ENCODE measurements around the gene CAMK4. TPM values are rescaled to one million over a fixed set of nuclear protein-coding genes. Genes with fewer than 3 reads are reported as not detected.

The CAMK4 gene
- total RNA-seq, 4 donors from 2014 or later = 0.45 to 2.5 (median 1.4) TPM

DNA sequence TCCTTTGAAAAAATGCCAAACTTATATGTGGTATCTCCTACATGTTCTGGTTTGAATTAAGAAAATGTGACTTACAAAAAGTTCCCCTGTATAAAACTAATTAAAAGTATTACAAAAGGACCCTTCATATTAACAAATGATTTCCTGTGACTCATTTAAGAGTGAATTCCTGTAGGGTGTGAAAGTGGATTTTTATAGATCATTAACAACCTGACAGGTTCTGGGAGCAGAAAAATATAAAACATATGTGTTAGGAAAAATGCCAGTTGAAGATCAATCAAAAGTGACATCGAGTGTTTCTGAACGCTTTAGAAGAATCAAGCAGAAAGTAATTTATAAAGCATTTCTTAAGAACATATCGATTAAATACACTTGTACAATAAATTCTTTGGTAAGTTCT, 35.5 kb downstream of the CAMK4 start:
- WGBS, 2 donors = 90 to 91% methylated on average over 3 of the region's 3 CpGs
- intact Hi-C loops (cut with DNase I) = no loop called here
- Histone ChIP-seq H3K4me1 (no peaks in the 10 kb centered on the region), H3K9me3 (no peaks in the 10 kb centered on the region), H3K36me3 (no peaks in the 10 kb centered on the region), H3K27me3 (no peaks in the 10 kb centered on the region), H3K4me3 (replicated peaks in 1 of 3) (no peak overlapping the region), H3K27ac (no peak overlapping the region)
- DNase-seq = no peak
- TF ChIP-seq, protein P1, sequence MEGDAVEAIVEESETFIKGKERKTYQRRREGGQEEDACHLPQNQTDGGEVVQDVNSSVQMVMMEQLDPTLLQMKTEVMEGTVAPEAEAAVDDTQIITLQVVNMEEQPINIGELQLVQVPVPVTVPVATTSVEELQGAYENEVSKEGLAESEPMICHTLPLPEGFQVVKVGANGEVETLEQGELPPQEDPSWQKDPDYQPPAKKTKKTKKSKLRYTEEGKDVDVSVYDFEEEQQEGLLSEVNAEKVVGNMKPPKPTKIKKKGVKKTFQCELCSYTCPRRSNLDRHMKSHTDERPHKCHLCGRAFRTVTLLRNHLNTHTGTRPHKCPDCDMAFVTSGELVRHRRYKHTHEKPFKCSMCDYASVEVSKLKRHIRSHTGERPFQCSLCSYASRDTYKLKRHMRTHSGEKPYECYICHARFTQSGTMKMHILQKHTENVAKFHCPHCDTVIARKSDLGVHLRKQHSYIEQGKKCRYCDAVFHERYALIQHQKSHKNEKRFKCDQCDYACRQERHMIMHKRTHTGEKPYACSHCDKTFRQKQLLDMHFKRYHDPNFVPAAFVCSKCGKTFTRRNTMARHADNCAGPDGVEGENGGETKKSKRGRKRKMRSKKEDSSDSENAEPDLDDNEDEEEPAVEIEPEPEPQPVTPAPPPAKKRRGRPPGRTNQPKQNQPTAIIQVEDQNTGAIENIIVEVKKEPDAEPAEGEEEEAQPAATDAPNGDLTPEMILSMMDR (IDR thresholded peaks at IDR 0.05) = no peak

DNA sequence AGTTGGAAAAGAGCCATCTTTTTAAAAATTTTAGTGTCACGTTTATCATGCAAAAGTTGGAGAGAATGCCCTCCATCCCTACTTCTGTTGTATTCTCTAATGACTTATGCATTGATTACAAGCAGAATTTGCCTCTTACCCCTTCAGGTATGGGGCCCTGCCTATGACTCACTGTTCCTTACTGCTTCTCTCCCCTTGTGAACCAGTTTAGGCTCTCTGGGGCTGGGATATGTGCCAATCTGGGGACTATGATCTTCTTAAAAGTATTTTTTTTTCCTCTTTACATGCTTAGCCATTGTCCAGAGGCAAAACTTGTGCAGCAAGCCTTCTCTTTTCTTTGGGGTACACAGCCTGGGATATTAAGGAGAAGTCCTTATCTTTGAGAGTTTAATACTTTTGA, 37.4 kb downstream of the CAMK4 start:
- Histone ChIP-seq H3K36me3 (no peaks in the 10 kb centered on the region), H3K4me3 (replicated peaks in 1 of 3) (no peak overlapping the region), H3K27ac (no peak overlapping the region), H3K27me3 (no peaks in the 10 kb centered on the region), H3K4me1 (no peaks in the 10 kb centered on the region), H3K9me3 (no peaks in the 10 kb centered on the region)
- no peak for DNase-seq
- intact Hi-C loops (cut with DNase I) = no loop called here
- TF ChIP-seq POLR2A (IDR thresholded peaks at IDR 0.05) = no peak
- TF ChIP-seq, protein P1 (IDR thresholded peaks at IDR 0.05) = no peak
- WGBS, 2 donors = 67 to 78% methylated on average over 1 of the region's 1 CpG

DNA sequence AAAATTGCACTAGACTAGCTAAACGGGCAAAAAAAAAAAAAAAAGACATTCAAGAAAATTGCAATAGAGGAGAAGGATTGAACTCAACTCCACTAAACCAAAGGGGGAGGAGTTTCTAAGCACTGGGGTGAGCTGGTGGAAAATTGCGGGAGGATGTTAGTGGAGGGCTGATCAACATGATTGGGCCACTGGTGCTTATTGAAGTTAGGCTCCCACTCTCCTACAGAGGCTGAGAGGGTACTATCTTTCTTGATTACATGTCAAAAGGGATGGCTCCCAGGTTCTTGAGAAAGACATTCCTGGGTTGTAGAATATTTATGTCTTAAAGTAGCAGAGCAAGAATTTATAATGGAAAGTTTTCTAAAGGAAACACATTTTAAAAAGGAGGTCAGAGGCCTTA, 38.0 kb downstream of the CAMK4 start:
- intact Hi-C loops (cut with DNase I) = no loop called here
- Histone ChIP-seq H3K27ac (no peak overlapping the region), H3K4me1 (no peaks in the 10 kb centered on the region), H3K36me3 (no peaks in the 10 kb centered on the region), H3K4me3 (replicated peaks in 1 of 3) (no peak overlapping the region), H3K9me3 (no peaks in the 10 kb centered on the region), H3K27me3 (no peaks in the 10 kb centered on the region)
- WGBS, 2 donors = 51 to 65% methylated on average over 2 of the region's 2 CpGs
- TF ChIP-seq, protein P1 (IDR thresholded peaks at IDR 0.05) = no peak
- TF ChIP-seq POLR2A (IDR thresholded peaks at IDR 0.05) = no peak
- no peak for DNase-seq

DNA sequence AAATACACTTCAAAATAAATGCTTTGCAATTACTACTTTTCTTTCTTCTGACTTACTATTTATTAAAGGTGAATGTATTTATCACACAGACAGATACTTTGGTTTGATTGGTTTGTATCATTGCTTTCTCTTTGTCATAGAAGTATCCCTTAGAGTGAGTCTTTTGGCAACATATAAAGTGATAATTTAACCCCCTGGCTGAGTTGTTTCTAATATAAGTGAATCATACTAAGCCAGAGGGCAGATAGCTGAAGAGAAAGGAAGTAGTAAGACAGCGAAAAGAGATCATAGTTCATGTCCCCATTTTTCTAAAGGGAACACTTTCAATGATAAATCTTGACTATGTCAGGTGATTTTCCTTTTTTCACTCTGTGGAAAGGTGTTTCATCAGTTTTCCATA, 38.6 kb downstream of the CAMK4 start:
- DNase-seq = no peak
- TF ChIP-seq, protein P1 (IDR thresholded peaks at IDR 0.05) = no peak
- TF ChIP-seq POLR2A (IDR thresholded peaks at IDR 0.05) = no peak
- 91 to 94% methylated on average over 1 of the region's 1 CpG for WGBS, 2 donors
- Histone ChIP-seq H3K9me3 (no peaks in the 10 kb centered on the region), H3K4me1 (no peaks in the 10 kb centered on the region), H3K27ac (no peak overlapping the region), H3K27me3 (no peaks in the 10 kb centered on the region), H3K4me3 (replicated peaks in 1 of 3) (no peak overlapping the region), H3K36me3 (no peaks in the 10 kb centered on the region)
- intact Hi-C loops (cut with DNase I) = no loop called here

DNA sequence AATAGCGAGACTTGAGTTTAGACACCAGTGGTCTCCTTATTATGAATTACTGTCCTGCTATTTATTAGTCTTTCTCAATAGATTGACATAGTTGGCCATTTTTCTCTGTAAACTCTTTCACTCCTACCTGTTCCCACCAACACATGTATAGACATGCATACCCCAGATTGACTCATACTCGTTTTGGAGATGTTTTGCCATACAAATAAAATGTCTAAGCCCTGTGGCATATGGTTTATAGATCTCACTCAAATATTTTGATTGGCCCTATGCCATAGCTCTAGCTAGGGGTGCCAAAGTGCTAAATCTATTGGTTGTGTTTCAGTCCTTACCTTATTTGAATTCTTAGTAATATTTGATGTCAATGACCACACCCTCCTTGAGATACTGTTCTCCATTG, 42.3 kb downstream of the CAMK4 start:
- H3K27me3 ChIP-seq = no peaks in the 10 kb centered on the region
- no peaks in the 10 kb centered on the region for H3K36me3 ChIP-seq
- intact Hi-C loops (cut with DNase I) = no loop called here
- H3K27ac ChIP-seq = no peak overlapping the region
- TF ChIP-seq, protein P1 (IDR thresholded peaks at IDR 0.05) = no peak
- no peak for TF ChIP-seq POLR2A (IDR thresholded peaks at IDR 0.05)
- H3K4me1 ChIP-seq = no peaks in the 10 kb centered on the region
- no peaks in the 10 kb centered on the region for H3K9me3 ChIP-seq
- WGBS, 2 donors = 78 to 85% methylated on average over 2 of the region's 2 CpGs
- no peak overlapping the region for H3K4me3 ChIP-seq (replicated peaks in 1 of 3)
- no peak for DNase-seq

Measured in thyroid gland (tissue), 4 donors.